ENCODE measurements around the gene GPR55. TPM values are rescaled to one million over a fixed set of nuclear protein-coding genes. Genes with fewer than 3 reads are reported as not detected.

Gene GPR55
- total RNA-seq, 1 experiment from 2014 or later, result not detected

- Mint-ChIP-seq H3K9me3 (no peaks in the 10 kb centered on the region), H3K4me1 (no peaks in the 10 kb centered on the region; the same call in none of the 2 replicates), H3K4me3 (no peak overlapping the region), H3K27ac (no peak overlapping the region), H3K27me3 (ENCODE audit: low read depth) (no peaks in the 10 kb centered on the region), H3K36me3 (no peaks in the 10 kb centered on the region)
- ChIA-PET CTCF (no interaction called here), POLR2A (no interaction called here)
- TF ChIP-seq ZNF416 (CRISPR knock-in tag; IDR thresholded peaks at IDR 0.05) (no peak), KAT7 (CRISPR knock-in tag; IDR thresholded peaks at IDR 0.05; ENCODE audit: borderline replicate concordance) (no peak), NFATC4 (CRISPR knock-in tag; IDR thresholded peaks at IDR 0.05) (no peak), ZNF232 (CRISPR knock-in tag; IDR thresholded peaks at IDR 0.05) (no peak), ZNF671 (CRISPR knock-in tag; IDR thresholded peaks at IDR 0.05) (no peak)
- ATAC-seq (no peak), DNase-seq (ENCODE audit: low spot score) (no peak)
Observed at GRCh38 chr2:230916218-230916617, 8.8 kb downstream of the GPR55 start.

GRCh38 chr2:230915319-230915718 lies 9.7 kb downstream of the GPR55 start:
- Mint-ChIP-seq H3K36me3 (no peaks in the 10 kb centered on the region), H3K27ac (no peak overlapping the region), H3K9me3 (peaks cover 8% of the 10 kb centered on the region; the same call in 1 of the 2 replicates), H3K27me3 (ENCODE audit: low read depth) (no peaks in the 10 kb centered on the region), H3K4me1 (no peaks in the 10 kb centered on the region; the same call in none of the 2 replicates), H3K4me3 (no peak overlapping the region)
- ChIA-PET CTCF (interaction anchor here (0.7 kb wide), 1 partner anchor 9 kb away, joined by 3 read pairs; no protein-coding TSS in a partner anchor), POLR2A (no interaction called here)
- ATAC-seq (no peak), DNase-seq (ENCODE audit: low spot score) (no peak)
- TF ChIP-seq JUN (CRISPR knock-in tag; IDR thresholded peaks at IDR 0.05) (no peak), FOXJ3 (CRISPR knock-in tag; IDR thresholded peaks at IDR 0.05; ENCODE audit: borderline replicate concordance) (no peak), USF2 (CRISPR knock-in tag; IDR thresholded peaks at IDR 0.05) (no peak), NR3C1 (CRISPR knock-in tag; conservative IDR thresholded peaks at IDR 0.05; ENCODE audit: low read depth) (no peak), GTF2I (CRISPR knock-in tag; conservative IDR thresholded peaks at IDR 0.05) (no peak), JAZF1 (CRISPR knock-in tag; IDR thresholded peaks at IDR 0.05) (no peak), GRHL2 (CRISPR knock-in tag; IDR thresholded peaks at IDR 0.05; ENCODE audit: insufficient replicate concordance, severe bottlenecking) (no peak), HMGXB4 (CRISPR knock-in tag; IDR thresholded peaks at IDR 0.05) (no peak), ZNF671 (CRISPR knock-in tag; IDR thresholded peaks at IDR 0.05) (no peak), GABPB1 (CRISPR knock-in tag; IDR thresholded peaks at IDR 0.05) (no peak), ZNF532 (CRISPR knock-in tag; IDR thresholded peaks at IDR 0.05; ENCODE audit: borderline replicate concordance) (no peak)

GRCh38 chr2:230914886-230915285 lies 10.2 kb downstream of the GPR55 start:
- no peaks in the 10 kb centered on the region for H3K27me3 Mint-ChIP-seq (ENCODE audit: low read depth)
- H3K27ac Mint-ChIP-seq, result no peak overlapping the region
- CTCF ChIA-PET, result interaction anchor here (0.7 kb wide), 1 partner anchor 9 kb away, joined by 3 read pairs; no protein-coding TSS in a partner anchor
- no peaks in the 10 kb centered on the region; the same call in none of the 2 replicates for H3K4me1 Mint-ChIP-seq
- H3K4me3 Mint-ChIP-seq, result no peak overlapping the region
- DNase-seq (ENCODE audit: low spot score) (no peak), ATAC-seq (no peak)
- POLR2A ChIA-PET, result no interaction called here
- peaks cover 12% of the 10 kb centered on the region; the same call in 1 of the 2 replicates for H3K9me3 Mint-ChIP-seq
- H3K36me3 Mint-ChIP-seq, result no peaks in the 10 kb centered on the region
- TF ChIP-seq PREB (CRISPR knock-in tag; IDR thresholded peaks at IDR 0.05; ENCODE audit: borderline replicate concordance) (no peak), TP53 (CRISPR knock-in tag; IDR thresholded peaks at IDR 0.05) (no peak), NR2C2 (CRISPR knock-in tag; IDR thresholded peaks at IDR 0.05) (no peak), SMAD3 (CRISPR knock-in tag; IDR thresholded peaks at IDR 0.05; ENCODE audit: borderline replicate concordance) (no peak), ATF2 (CRISPR knock-in tag; IDR thresholded peaks at IDR 0.05; ENCODE audit: borderline replicate concordance, low read depth) (no peak), CDX4 (CRISPR knock-in tag; IDR thresholded peaks at IDR 0.05; ENCODE audit: borderline replicate concordance) (no peak), KAT7 (CRISPR knock-in tag; IDR thresholded peaks at IDR 0.05; ENCODE audit: borderline replicate concordance) (no peak)

All from WTC11 (cell line).